ENCODE results near the gene CHPF. TPM values are rescaled to one million over a fixed set of nuclear protein-coding genes. Genes with fewer than 3 reads are reported as not detected.

Gene CHPF
- total and polyA plus RNA-seq, 4 experiments from 2014 or later, result 7.5 to 8.5 (median 7.9) TPM

DNA sequence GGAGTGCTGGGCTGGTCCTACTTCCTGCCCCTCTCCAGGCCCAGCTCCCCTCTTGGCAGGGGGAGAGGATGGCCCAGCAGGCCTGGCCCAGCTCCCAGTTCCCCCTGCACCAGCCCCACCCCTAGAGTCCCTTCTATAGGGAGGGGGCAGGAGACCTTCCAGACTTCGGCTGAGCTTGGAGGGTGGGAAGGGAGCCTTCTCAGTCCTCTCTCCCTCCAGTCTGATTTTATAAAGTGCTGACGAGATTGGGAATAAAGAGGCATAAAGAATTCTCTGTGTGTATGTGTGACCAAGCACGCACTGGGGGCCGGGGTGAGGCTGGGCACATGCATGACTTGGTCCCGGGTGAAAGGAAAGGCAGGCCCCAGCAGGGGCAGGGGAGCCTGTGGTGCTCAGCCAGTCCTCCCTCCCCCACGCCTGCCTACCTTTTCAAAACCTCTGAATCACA lies 5.1 kb downstream of the CHPF start:
- peaks cover 10 to 21% (median 16%) of the 10 kb centered on the region in 4 donors for H3K4me1 Mint-ChIP-seq
- ChIA-PET CTCF (ENCODE audit: partially characterized antibody) (interaction anchor here (1.5 to 8.5 kb wide), 4 partner anchors 9 to 105 kb away, joined by 4 to 73 read pairs (median 56); no protein-coding TSS in a partner anchor), POLR2A (ENCODE audit: partially characterized antibody) (no interaction called here)
- intact Hi-C loops (cut with micrococcal nuclease), result no loop called here
- H3K36me3 ChIP-seq (ENCODE audit: insufficient read depth, low read length), result no peaks in the 10 kb centered on the region
- no peaks in the 10 kb centered on the region for H3K9me3 ChIP-seq (ENCODE audit: control insufficient read depth in 1 of 2, low read length in 2 of 2)
- no peak overlapping the region for H3K4me3 Mint-ChIP-seq
- DNase-seq, result no peak
- peaks cover 0 to 2% of the 10 kb centered on the region in 2 donors for H3K36me3 Mint-ChIP-seq
- H3K27me3 Mint-ChIP-seq, result peaks cover 2 to 8% of the 10 kb centered on the region in 2 donors
- no peaks in the 10 kb centered on the region for H3K27me3 ChIP-seq (ENCODE audit: insufficient read depth, low read length)
- no peak overlapping the region for H3K27ac Mint-ChIP-seq
- H3K4me1 ChIP-seq (ENCODE audit: insufficient read depth, low read length), result peaks cover 12% of the 10 kb centered on the region
- H3K27ac ChIP-seq (ENCODE audit: low read depth, low read length), result no peak overlapping the region
- H3K4me3 ChIP-seq (ENCODE audit: low read length in 2 of 2), result no peak overlapping the region
- H3K9me3 Mint-ChIP-seq, result no peaks in the 10 kb centered on the region

DNA sequence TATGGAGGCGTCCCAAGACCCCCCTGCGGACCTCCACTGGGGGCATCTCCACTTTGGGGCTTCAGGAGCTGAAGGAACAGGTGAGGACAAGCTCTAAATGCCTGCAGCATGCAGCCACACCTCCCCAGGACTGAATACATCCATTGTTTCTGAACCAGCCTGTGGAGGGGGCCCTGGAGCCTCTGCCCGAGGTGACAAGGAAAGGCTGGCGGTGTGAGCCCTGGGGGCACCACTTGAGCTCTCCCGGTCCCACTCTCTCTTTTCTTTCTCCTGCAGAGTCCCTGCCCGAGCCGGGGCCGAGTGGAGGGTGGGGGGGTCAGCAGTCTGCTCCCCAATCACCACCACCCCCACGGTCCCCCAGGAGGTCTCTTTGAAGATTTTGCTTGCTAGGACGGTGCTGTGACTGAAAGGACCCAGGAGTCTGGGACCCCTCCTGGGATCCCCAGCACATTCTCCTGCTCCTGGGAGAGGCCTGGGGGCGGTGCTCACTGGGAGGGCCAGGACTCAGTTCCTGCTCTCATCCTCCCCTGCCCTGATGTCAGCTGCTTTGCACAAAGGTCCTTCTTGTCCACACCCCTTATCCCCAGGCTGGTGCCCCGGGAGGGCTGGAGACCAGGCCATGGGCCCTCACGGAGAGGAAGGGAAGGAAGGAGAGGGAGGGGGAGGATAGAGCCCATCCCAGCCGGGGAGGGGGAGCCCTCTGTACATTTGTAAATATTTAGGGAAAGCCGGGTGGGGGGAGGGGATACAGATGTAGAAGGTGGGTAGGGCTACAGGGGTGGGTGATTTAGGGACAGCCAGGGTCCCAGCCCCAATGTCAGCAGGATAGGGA lies 5.7 kb downstream of the CHPF start:
- H3K36me3 Mint-ChIP-seq, result peaks cover 0 to 2% of the 10 kb centered on the region in 2 donors
- peak in 1 of 5 donors; percentile 1 for DNase-seq
- Histone ChIP-seq H3K27ac (ENCODE audit: low read depth, low read length) (no peak overlapping the region), H3K27me3 (ENCODE audit: insufficient read depth, low read length) (no peaks in the 10 kb centered on the region), H3K36me3 (ENCODE audit: insufficient read depth, low read length) (no peaks in the 10 kb centered on the region), H3K9me3 (ENCODE audit: control insufficient read depth in 1 of 2, low read length in 2 of 2) (no peaks in the 10 kb centered on the region), H3K4me3 (ENCODE audit: low read length in 2 of 2) (no peak overlapping the region), H3K4me1 (ENCODE audit: insufficient read depth, low read length) (peaks cover 11% of the 10 kb centered on the region)
- no peak overlapping the region for H3K4me3 Mint-ChIP-seq
- CTCF ChIA-PET (ENCODE audit: partially characterized antibody), result interaction anchor here (0.6 to 8.5 kb wide), 5 partner anchors 8 to 620 kb away, joined by 3 to 73 read pairs (median 4); no protein-coding TSS in a partner anchor
- POLR2A ChIA-PET (ENCODE audit: partially characterized antibody), result no interaction called here
- no peaks in the 10 kb centered on the region for H3K9me3 Mint-ChIP-seq
- intact Hi-C loops (cut with micrococcal nuclease), result no loop called here
- H3K4me1 Mint-ChIP-seq, result peaks cover 10 to 20% (median 15%) of the 10 kb centered on the region in 4 donors
- H3K27me3 Mint-ChIP-seq, result peaks cover 2 to 11% of the 10 kb centered on the region in 2 donors
- no peak overlapping the region for H3K27ac Mint-ChIP-seq

DNA sequence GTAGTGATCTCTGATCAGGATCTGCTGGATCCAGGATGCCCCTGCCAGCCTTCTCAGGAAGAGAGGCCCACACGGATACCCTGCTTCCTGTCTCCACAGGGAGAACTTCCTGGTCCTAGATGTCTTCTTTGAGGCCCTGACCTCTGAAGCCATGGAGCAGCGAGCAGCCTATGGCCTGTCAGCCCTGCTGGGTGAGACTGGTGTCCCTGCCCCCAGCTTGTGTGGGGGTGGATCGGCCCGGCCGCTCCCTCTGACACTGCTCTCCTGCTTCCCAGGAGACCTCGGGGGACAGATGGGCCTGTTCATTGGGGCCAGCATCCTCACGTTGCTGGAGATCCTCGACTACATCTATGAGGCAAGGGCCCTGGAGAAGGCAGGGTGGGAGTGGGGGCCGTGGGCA lies 6.6 kb downstream of the CHPF start:
- Mint-ChIP-seq H3K4me1 (peaks cover 3 to 11% (median 7%) of the 10 kb centered on the region in 4 donors), H3K27ac (no peak overlapping the region), H3K27me3 (peaks cover 5 to 17% of the 10 kb centered on the region in 2 donors), H3K36me3 (no peaks in the 10 kb centered on the region), H3K9me3 (no peaks in the 10 kb centered on the region), H3K4me3 (no peak overlapping the region)
- peaks cover 2% of the 10 kb centered on the region for H3K4me1 ChIP-seq (ENCODE audit: insufficient read depth, low read length)
- no peaks in the 10 kb centered on the region for H3K27me3 ChIP-seq (ENCODE audit: insufficient read depth, low read length)
- H3K36me3 ChIP-seq (ENCODE audit: insufficient read depth, low read length), result no peaks in the 10 kb centered on the region
- no peak overlapping the region for H3K4me3 ChIP-seq (ENCODE audit: low read length in 2 of 2)
- DNase-seq, result peak in 1 of 5 donors; percentile 36
- H3K27ac ChIP-seq (ENCODE audit: low read depth, low read length), result no peak overlapping the region
- CTCF ChIA-PET (ENCODE audit: partially characterized antibody), result interaction anchor here (1.1 kb wide), 1 partner anchor 13 kb away, joined by 3 read pairs; no protein-coding TSS in a partner anchor
- intact Hi-C loops (cut with micrococcal nuclease), result no loop called here
- H3K9me3 ChIP-seq (ENCODE audit: control insufficient read depth in 1 of 2, low read length in 2 of 2), result no peaks in the 10 kb centered on the region
- POLR2A ChIA-PET (ENCODE audit: partially characterized antibody), result no interaction called here

DNA sequence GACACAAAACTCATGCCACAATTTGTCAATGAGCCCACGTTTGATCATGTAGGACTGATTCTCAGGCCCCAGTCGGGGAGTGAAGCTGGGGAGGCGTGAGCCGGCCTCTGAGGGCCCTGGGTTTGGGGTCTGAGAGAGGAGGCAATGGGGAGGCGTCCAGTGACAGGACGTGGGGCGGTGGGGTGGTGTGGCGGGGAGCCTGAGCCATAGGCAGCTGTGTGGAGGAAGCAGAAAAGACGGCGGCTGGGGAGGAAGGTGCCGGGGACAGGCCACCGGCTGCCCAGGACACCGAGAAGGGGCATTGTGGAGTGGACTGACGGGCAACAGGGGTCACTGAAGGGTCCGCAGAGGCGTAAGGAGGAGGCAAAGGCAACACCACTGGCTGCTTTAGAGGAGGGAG lies 7.2 kb downstream of the CHPF start:
- Histone ChIP-seq H3K9me3 (ENCODE audit: control insufficient read depth in 1 of 2, low read length in 2 of 2) (no peaks in the 10 kb centered on the region), H3K27ac (ENCODE audit: low read depth, low read length) (no peak overlapping the region), H3K27me3 (ENCODE audit: insufficient read depth, low read length) (no peaks in the 10 kb centered on the region), H3K4me1 (ENCODE audit: insufficient read depth, low read length) (no peaks in the 10 kb centered on the region), H3K4me3 (ENCODE audit: low read length in 2 of 2) (no peak overlapping the region), H3K36me3 (ENCODE audit: insufficient read depth, low read length) (no peaks in the 10 kb centered on the region)
- CTCF ChIA-PET (ENCODE audit: partially characterized antibody), result interaction anchor here (1.1 kb wide), 1 partner anchor 13 kb away, joined by 3 read pairs; no protein-coding TSS in a partner anchor
- intact Hi-C loops (cut with micrococcal nuclease), result no loop called here
- POLR2A ChIA-PET (ENCODE audit: partially characterized antibody), result no interaction called here
- peaks cover 9 to 19% of the 10 kb centered on the region in 2 donors for H3K27me3 Mint-ChIP-seq
- peak overlapping the region in 1 of 7 donors; percentile 57 for H3K27ac Mint-ChIP-seq
- DNase-seq, result peak in 1 of 5 donors; percentile 16
- peaks cover 1 to 5% (median 3%) of the 10 kb centered on the region in 4 donors for H3K4me1 Mint-ChIP-seq
- no peaks in the 10 kb centered on the region for H3K9me3 Mint-ChIP-seq
- H3K4me3 Mint-ChIP-seq, result no peak overlapping the region
- H3K36me3 Mint-ChIP-seq, result no peaks in the 10 kb centered on the region

DNA sequence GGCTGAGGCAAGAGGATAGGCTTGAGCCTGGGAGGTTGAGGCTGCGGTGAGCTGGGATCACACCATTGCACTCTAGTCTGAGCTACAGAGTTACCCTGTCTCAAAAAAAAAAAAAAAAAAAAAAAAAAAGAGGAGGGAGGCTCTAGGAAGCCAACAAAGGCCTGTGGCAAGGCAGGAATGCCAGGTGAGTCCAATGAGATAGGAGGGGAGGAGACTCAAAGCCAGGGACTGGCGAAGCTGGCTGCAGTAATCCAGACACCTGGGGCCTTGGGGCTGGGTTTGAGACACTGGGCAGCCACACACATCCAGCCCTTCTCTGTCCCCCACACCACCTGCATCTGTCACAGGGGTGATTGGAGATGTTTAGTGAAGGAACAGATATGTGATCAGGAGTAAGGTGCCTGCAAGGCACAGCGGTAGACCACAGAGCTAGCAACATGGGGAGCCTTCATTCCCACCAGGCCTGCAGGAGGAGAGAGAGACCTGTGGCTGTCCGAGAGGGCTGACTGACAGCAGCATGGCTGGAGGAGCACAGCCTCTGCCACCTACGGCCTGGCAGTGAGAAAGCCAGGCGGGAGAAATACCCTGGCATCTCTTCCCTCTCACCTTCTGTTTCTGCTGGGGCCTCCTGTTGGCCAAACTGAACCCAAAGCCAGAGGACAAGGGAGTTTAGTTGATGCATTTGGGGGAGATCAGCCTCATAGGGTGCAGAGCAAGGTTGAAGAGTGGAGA lies 9.5 kb downstream of the CHPF start:
- no peaks in the 10 kb centered on the region for H3K9me3 Mint-ChIP-seq
- ChIA-PET POLR2A (ENCODE audit: partially characterized antibody) (no interaction called here), CTCF (ENCODE audit: partially characterized antibody) (interaction anchor here (0.7 to 1.4 kb wide), 2 partner anchors 39 kb away, joined by 3 read pairs; no protein-coding TSS in a partner anchor)
- H3K27me3 Mint-ChIP-seq, result peaks cover 26 to 39% of the 10 kb centered on the region in 2 donors
- Histone ChIP-seq H3K4me1 (ENCODE audit: insufficient read depth, low read length) (no peaks in the 10 kb centered on the region), H3K9me3 (ENCODE audit: control insufficient read depth in 1 of 2, low read length in 2 of 2) (no peaks in the 10 kb centered on the region), H3K27me3 (ENCODE audit: insufficient read depth, low read length) (peaks cover 17% of the 10 kb centered on the region), H3K36me3 (ENCODE audit: insufficient read depth, low read length) (no peaks in the 10 kb centered on the region), H3K27ac (ENCODE audit: low read depth, low read length) (no peak overlapping the region), H3K4me3 (ENCODE audit: low read length in 2 of 2) (no peak overlapping the region)
- H3K36me3 Mint-ChIP-seq, result no peaks in the 10 kb centered on the region
- no peak for DNase-seq
- H3K27ac Mint-ChIP-seq, result no peak overlapping the region
- intact Hi-C loops (cut with micrococcal nuclease), result no loop called here
- H3K4me1 Mint-ChIP-seq, result peaks cover 0 to 7% (median 0%) of the 10 kb centered on the region in 4 donors
- H3K4me3 Mint-ChIP-seq, result no peak overlapping the region

DNA sequence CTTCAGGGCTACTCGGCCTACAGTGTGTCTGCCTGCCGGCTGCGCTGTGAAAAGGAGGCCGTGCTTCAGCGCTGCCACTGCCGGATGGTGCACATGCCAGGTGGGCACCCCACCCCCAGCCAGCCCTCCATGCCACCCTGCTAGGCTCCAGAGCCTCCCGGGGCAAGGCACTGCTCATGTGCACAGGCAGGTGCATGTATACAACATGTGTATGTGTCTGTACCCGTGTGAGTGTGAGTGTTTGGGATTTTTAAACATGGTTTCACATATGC lies 11.3 kb downstream of the CHPF start:
- intact Hi-C loops (cut with micrococcal nuclease), result no loop called here
- peaks cover 38 to 51% of the 10 kb centered on the region in 2 donors for H3K27me3 Mint-ChIP-seq

More for the DNA sequence above, 11.3 kb downstream of the CHPF start:
- no peak for DNase-seq
- H3K9me3 ChIP-seq (ENCODE audit: control insufficient read depth in 1 of 2, low read length in 2 of 2), result no peaks in the 10 kb centered on the region
- Mint-ChIP-seq H3K4me3 (no peak overlapping the region), H3K4me1 (peaks cover 0 to 7% (median 0%) of the 10 kb centered on the region in 4 donors), H3K27ac (no peak overlapping the region), H3K36me3 (no peaks in the 10 kb centered on the region), H3K9me3 (no peaks in the 10 kb centered on the region)
- no peak overlapping the region for H3K27ac ChIP-seq (ENCODE audit: low read depth, low read length)
- H3K27me3 ChIP-seq (ENCODE audit: insufficient read depth, low read length), result peaks cover 26% of the 10 kb centered on the region
- no peak overlapping the region for H3K4me3 ChIP-seq (ENCODE audit: low read length in 2 of 2)
- no peaks in the 10 kb centered on the region for H3K36me3 ChIP-seq (ENCODE audit: insufficient read depth, low read length)
- POLR2A ChIA-PET (ENCODE audit: partially characterized antibody), result no interaction called here
- CTCF ChIA-PET (ENCODE audit: partially characterized antibody), result interaction anchor here (3.5 to 6.5 kb wide), 4 partner anchors 9 to 130 kb away, joined by 26 to 130 read pairs (median 58); partner anchors contain the start of genes CHPF and TMEM198
- H3K4me1 ChIP-seq (ENCODE audit: insufficient read depth, low read length), result no peaks in the 10 kb centered on the region

Measured in CD4-positive, alpha-beta memory T cell (primary cell).